Endothelial cell of umbilical vein (primary cell): ENCODE data around the gene CDC14B. TPM values are rescaled to one million over a fixed set of nuclear protein-coding genes. Genes with fewer than 3 reads are reported as not detected.

Source experiments
- BruUV-seq: library from RNA; stranded (reverse); fragments of 400-500 nt; replicated peaks from 2 replicates; lab custom pipeline; 2021; lab: Mats Ljungman, UMichigan
- CTCF ChIA-PET: fragments of 300-600, 350-600 bp; sonication (Branson Sonifier 250); formaldehyde crosslinking; loops from one replicate; lab custom pipeline; 2021; ENCODE audit warnings: antibody characterized with exemption, inconsistent platforms; lab: Charles Lee
- POLR2A ChIA-PET: fragments of 300-600, 350-600 bp; sonication (Branson Sonifier 250); formaldehyde crosslinking; loops from one replicate; lab custom pipeline; 2021; ENCODE audit warnings: antibody characterized with exemption, inconsistent platforms; lab: Charles Lee
- DNase-seq: peaks from one replicate; pipeline ENCODE4 v3.0.0-alpha.2; 2011; ENCODE audit warnings: low read depth, low spot score
- FAIRE-seq: peaks from 2 replicates; lab custom pipeline; 2011; peaks lifted over from hg19 to GRCh38; lab: Jason Lieb, UNC
- H2AFZ ChIP-seq: 2 replicates; pipeline ENCODE4 v1.6.0; 2012; ENCODE audit warnings: low read depth, low read length, control low read depth, inconsistent platforms
- H3K27ac ChIP-seq: 2 replicates; pipeline ENCODE4 v1.5.1; 2011; ENCODE audit warnings: low read depth, mild to moderate bottlenecking, control low read depth, low read length, moderate library complexity; ENCODE audit not compliant: insufficient read depth
- H3K27me3 ChIP-seq, 2 experiments: 2 replicates each; pipeline versions ENCODE4 v1.6.0 to v1.6.1; 2011; ENCODE audit warnings: low read length in 2 of 2, mixed read lengths in 1 of 2; ENCODE audit not compliant: control insufficient read depth in 2 of 2, insufficient read depth in 2 of 2
- H3K36me3 ChIP-seq, 2 experiments: 2 replicates in 1 of 2; 3 replicates in 1 of 2; pipeline ENCODE4 v1.5.1; 2011; ENCODE audit warnings: low read length in 2 of 2, mild to moderate bottlenecking in 1 of 2, moderate library complexity in 1 of 2; ENCODE audit not compliant: control insufficient read depth in 2 of 2, insufficient read depth in 2 of 2; ENCODE audit errors: extremely low read depth in 1 of 2
- H3K4me1 ChIP-seq: 3 replicates; pipeline ENCODE4 v1.5.1; 2011; ENCODE audit warnings: mild to moderate bottlenecking, low read length; ENCODE audit not compliant: control insufficient read depth, insufficient read depth; ENCODE audit errors: extremely low read depth
- H3K4me2 ChIP-seq: 2 replicates; pipeline ENCODE4 v1.6.1; 2011; ENCODE audit warnings: low read length, control low read depth, mixed read lengths; ENCODE audit not compliant: insufficient read depth
- H3K4me3 ChIP-seq, 3 experiments: fragments of 200-600 bp in 1 of 3; sonication (generic), shearing (Covaris generic) in 1 of 3; replicated peaks in 1 of 3; 2 replicates each; pipeline ENCODE4 v1.5.1; 2011 to 2016; ENCODE audit warnings: control low read depth in 3 of 3, low read length in 3 of 3, mild to moderate bottlenecking in 2 of 3, inconsistent platforms in 1 of 3, low read depth in 1 of 3, moderate library complexity in 1 of 3; ENCODE audit not compliant: insufficient read depth in 1 of 3
- H3K79me2 ChIP-seq: 2 replicates; pipeline ENCODE4 v1.6.0; 2012; ENCODE audit warnings: low read length, inconsistent platforms; ENCODE audit not compliant: control insufficient read depth, insufficient read depth
- H3K9ac ChIP-seq: replicated peaks from 2 replicates; pipeline ENCODE3; 2011; ENCODE audit warnings: low read length, control low read depth; ENCODE audit not compliant: insufficient read depth; ENCODE audit errors: extremely low read depth
- H3K9me1 ChIP-seq: replicated peaks from 3 replicates; pipeline ENCODE4 v1.6.0; 2011; ENCODE audit warnings: mild to moderate bottlenecking, low read length; ENCODE audit not compliant: control insufficient read depth, insufficient read depth; ENCODE audit errors: extremely low read depth
- H3K9me3 ChIP-seq: replicated peaks from 2 replicates; pipeline ENCODE4 v1.5.1; 2012; ENCODE audit warnings: low read length, inconsistent platforms; ENCODE audit not compliant: control insufficient read depth, insufficient read depth
- H4K20me1 ChIP-seq: replicated peaks from 2 replicates; pipeline ENCODE3; 2011; ENCODE audit warnings: mild to moderate bottlenecking, low read length; ENCODE audit not compliant: control insufficient read depth, insufficient read depth; ENCODE audit errors: extremely low read depth
- EZH2 ChIP-seq: IDR thresholded peaks from 2 replicates; pipeline ENCODE4 v1.6.1; 2012; ENCODE audit warnings: borderline replicate concordance, low read depth, mild to moderate bottlenecking, moderate library complexity, low read length, inconsistent platforms; ENCODE audit not compliant: severe bottlenecking
- FOS ChIP-seq: IDR thresholded peaks from 2 replicates; pipeline ENCODE4 v1.6.1; 2011; ENCODE audit warnings: mild to moderate bottlenecking, low read length, moderate library complexity, borderline replicate concordance; ENCODE audit not compliant: insufficient read depth
- GATA2 ChIP-seq: IDR thresholded peaks from 2 replicates; pipeline ENCODE4 v1.7.0; 2011; ENCODE audit warnings: low read depth, mild to moderate bottlenecking, moderate library complexity, mixed read lengths, low read length; ENCODE audit not compliant: insufficient read length, insufficient read depth
- JUN ChIP-seq: IDR thresholded peaks from 2 replicates; pipeline ENCODE4 v1.6.1; 2011; ENCODE audit warnings: borderline replicate concordance, low read depth; ENCODE audit not compliant: insufficient read length, insufficient read depth
- MYC ChIP-seq: IDR thresholded peaks from one replicate; pipeline ENCODE4 v1.6.1; 2011; ENCODE audit warnings: mild to moderate bottlenecking, low read depth, low read length
- POLR2A ChIP-seq: IDR thresholded peaks from 2 replicates; pipeline ENCODE4 v1.6.1; 2012; ENCODE audit warnings: low read depth, mild to moderate bottlenecking, control low read depth, low read length
- POLR2AphosphoS5 ChIP-seq: IDR thresholded peaks from 2 replicates; pipeline ENCODE4 v1.6.1; 2012; ENCODE audit warnings: low read depth, mild to moderate bottlenecking, control low read depth, low read length, moderate library complexity; ENCODE audit not compliant: insufficient read depth
- dilution Hi-C: fragments of 300-500 bp; cut with MboI; formaldehyde crosslinking; loops from one replicate; pipeline ENCODE4 v1.15.0; 2019; ENCODE audit warnings: low sequenced_read_pairs; ENCODE audit not compliant: extremely low pct_ligation_motif_present
- intact Hi-C: fragments of 100-400 bp; cut with micrococcal nuclease; formaldehyde crosslinking; loops from one replicate; pipeline ENCODE4 v1.10.0; 2022
- polyA plus RNA-seq, 4 experiments: library from polyadenylated mRNA; depleted of rRNA in 3 of 4; stranded (reverse) in 3 of 4; unstranded in 1 of 4; fragments of >200 nt; gene quantifications; 2 replicates each; pipeline versions ENCODE4 v1.2.1 to v1.2.3, GENCODE V29; 2011 to 2012; ENCODE audit warnings: missing spikeins in 1 of 4
- total RNA-seq: library from RNA; stranded (reverse); gene quantifications from 2 replicates; pipeline ENCODE4 v1.2.3, GENCODE V29; 2021
- TF ChIP-seq, protein P1 (sequence below), 2 donors: IDR thresholded peaks; 1 replicate in 1 of 2; 2 replicates in 1 of 2; pipeline ENCODE4 v1.5.1; 2011; ENCODE audit warnings: low read length in 2 of 2, mild to moderate bottlenecking in 2 of 2, moderate library complexity in 2 of 2, control low read depth in 1 of 2, inconsistent platforms in 1 of 2, low read depth in 1 of 2; ENCODE audit not compliant: insufficient read depth in 1 of 2; ENCODE audit errors: extremely low read depth in 1 of 2
- TF ChIP-seq, protein P2 (sequence below): IDR thresholded peaks from 2 replicates; pipeline ENCODE4 v1.6.1; 2011; ENCODE audit not compliant: insufficient read depth, insufficient read length

The CDC14B gene
- total and polyA plus RNA-seq, 2 donors (not counting 3 experiments of a cell fraction or from before 2014, with no cell fraction given): 0.39 to 0.93 TPM

DNA sequence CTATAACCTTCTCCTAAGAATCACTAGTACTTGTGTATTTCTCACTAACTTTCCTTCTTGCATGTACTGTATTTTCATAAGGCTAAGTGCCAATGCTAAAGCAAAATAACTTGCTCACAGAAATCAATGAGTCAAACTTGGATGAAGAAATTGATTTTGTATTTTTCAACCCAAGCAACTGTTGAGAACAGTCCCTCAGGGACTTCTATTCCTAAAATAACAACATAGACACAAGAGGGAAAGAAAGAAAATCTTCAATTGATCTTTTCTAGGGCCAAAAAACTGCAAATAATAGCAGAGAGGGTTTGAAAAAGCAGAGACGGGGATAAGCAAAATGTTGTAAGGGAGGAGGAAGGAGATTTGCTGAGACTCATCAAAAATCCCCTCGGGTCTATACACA lies 99.9 kb downstream of the CDC14B start:
- CTCF ChIA-PET: interaction anchor here (1.4 kb wide), 1 partner anchor 14 kb away, joined by 4 read pairs; no protein-coding TSS in a partner anchor
- no peak overlapping the region for H3K27ac ChIP-seq
- H3K4me2 ChIP-seq: no peak overlapping the region
- no peaks in the 10 kb centered on the region for H3K9me1 ChIP-seq
- TF ChIP-seq POLR2AphosphoS5: no peak
- no peak for TF ChIP-seq EZH2
- TF ChIP-seq, protein P1, sequence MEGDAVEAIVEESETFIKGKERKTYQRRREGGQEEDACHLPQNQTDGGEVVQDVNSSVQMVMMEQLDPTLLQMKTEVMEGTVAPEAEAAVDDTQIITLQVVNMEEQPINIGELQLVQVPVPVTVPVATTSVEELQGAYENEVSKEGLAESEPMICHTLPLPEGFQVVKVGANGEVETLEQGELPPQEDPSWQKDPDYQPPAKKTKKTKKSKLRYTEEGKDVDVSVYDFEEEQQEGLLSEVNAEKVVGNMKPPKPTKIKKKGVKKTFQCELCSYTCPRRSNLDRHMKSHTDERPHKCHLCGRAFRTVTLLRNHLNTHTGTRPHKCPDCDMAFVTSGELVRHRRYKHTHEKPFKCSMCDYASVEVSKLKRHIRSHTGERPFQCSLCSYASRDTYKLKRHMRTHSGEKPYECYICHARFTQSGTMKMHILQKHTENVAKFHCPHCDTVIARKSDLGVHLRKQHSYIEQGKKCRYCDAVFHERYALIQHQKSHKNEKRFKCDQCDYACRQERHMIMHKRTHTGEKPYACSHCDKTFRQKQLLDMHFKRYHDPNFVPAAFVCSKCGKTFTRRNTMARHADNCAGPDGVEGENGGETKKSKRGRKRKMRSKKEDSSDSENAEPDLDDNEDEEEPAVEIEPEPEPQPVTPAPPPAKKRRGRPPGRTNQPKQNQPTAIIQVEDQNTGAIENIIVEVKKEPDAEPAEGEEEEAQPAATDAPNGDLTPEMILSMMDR (IDR thresholded peaks at IDR 0.05; ENCODE audit: extremely low read depth in 1 of 2, insufficient read depth in 1 of 2, low read depth in 1 of 2, low read length in 2 of 2): no peak
- no peak for TF ChIP-seq JUN
- TF ChIP-seq, protein P2, sequence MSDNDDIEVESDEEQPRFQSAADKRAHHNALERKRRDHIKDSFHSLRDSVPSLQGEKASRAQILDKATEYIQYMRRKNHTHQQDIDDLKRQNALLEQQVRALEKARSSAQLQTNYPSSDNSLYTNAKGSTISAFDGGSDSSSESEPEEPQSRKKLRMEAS: no peak
- no peak for TF ChIP-seq MYC
- no peak for TF ChIP-seq GATA2
- TF ChIP-seq FOS: no peak
- TF ChIP-seq POLR2A: no peak
- no peaks in the 10 kb centered on the region for H3K9me3 ChIP-seq
- POLR2A ChIA-PET: no interaction called here
- no peak overlapping the region for H3K4me3 ChIP-seq
- H3K4me1 ChIP-seq: no peaks in the 10 kb centered on the region
- DNase-seq (no peak), FAIRE-seq (no peak)
- BruUV-seq: no TSS peak
- H3K9ac ChIP-seq: no peak overlapping the region
- H3K79me2 ChIP-seq: no peaks in the 10 kb centered on the region
- peaks cover 0 to 2% of the 10 kb centered on the region in 2 experiments for H3K27me3 ChIP-seq
- intact Hi-C loops (no loop called here), dilution Hi-C loops (no loop called here)
- H4K20me1 ChIP-seq: no peaks in the 10 kb centered on the region
- no peaks in the 10 kb centered on the region for H3K36me3 ChIP-seq
- H2AFZ ChIP-seq: no peak overlapping the region
